ENCODE data around the gene HYDIN.

DNA sequence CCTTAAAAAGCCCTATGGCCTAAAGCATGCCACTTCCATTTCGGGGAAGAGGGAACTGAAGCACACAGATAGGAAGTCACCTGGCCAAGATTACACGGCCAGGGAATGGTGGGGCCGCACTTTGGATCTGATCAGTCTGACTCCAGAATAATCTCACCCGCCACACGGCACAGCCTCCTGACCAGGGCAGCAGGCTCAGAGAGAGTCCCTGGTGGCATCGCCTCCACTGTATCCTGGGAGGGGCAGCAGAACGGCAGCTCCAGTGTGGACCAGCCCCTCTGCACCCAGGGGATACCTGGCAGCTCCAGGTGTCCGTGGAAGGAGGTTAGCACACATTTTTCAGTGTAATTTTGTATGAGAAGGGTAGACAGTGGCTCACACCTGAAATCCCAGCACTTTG is 465.0 kb downstream of the HYDIN start:
- no peak for TF ChIP-seq ZFP3 (CRISPR knock-in tag; IDR thresholded peaks at IDR 0.05)
- no peak for TF ChIP-seq ISL1 (CRISPR knock-in tag; IDR thresholded peaks at IDR 0.05)
- TF ChIP-seq ZNF8 (CRISPR knock-in tag; IDR thresholded peaks at IDR 0.05) = no peak
- TF ChIP-seq SNAI2 (CRISPR knock-in tag; IDR thresholded peaks at IDR 0.05) = no peak
- no peak for TF ChIP-seq RARB (CRISPR knock-in tag; IDR thresholded peaks at IDR 0.05)
- TF ChIP-seq, protein P1, sequence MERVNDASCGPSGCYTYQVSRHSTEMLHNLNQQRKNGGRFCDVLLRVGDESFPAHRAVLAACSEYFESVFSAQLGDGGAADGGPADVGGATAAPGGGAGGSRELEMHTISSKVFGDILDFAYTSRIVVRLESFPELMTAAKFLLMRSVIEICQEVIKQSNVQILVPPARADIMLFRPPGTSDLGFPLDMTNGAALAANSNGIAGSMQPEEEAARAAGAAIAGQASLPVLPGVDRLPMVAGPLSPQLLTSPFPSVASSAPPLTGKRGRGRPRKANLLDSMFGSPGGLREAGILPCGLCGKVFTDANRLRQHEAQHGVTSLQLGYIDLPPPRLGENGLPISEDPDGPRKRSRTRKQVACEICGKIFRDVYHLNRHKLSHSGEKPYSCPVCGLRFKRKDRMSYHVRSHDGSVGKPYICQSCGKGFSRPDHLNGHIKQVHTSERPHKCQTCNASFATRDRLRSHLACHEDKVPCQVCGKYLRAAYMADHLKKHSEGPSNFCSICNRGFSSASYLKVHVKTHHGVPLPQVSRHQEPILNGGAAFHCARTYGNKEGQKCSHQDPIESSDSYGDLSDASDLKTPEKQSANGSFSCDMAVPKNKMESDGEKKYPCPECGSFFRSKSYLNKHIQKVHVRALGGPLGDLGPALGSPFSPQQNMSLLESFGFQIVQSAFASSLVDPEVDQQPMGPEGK (CRISPR knock-in tag; IDR thresholded peaks at IDR 0.05; ENCODE audit: borderline replicate concordance) = no peak
- no peak for TF ChIP-seq ZC3H10 (CRISPR knock-in tag; IDR thresholded peaks at IDR 0.05)
- no peak for TF ChIP-seq ZNF70 (CRISPR knock-in tag; IDR thresholded peaks at IDR 0.05)
- TF ChIP-seq GLIS3 (CRISPR knock-in tag; IDR thresholded peaks at IDR 0.05) = no peak
- no peak for TF ChIP-seq ZFP30 (CRISPR knock-in tag; IDR thresholded peaks at IDR 0.05)
- no peak for TF ChIP-seq TCF4 (CRISPR knock-in tag; IDR thresholded peaks at IDR 0.05; ENCODE audit: borderline replicate concordance)

Data from SK-N-SH treated with all-trans-retinoic acid at 6 μM for 48 hours (cell line).